ENCODE results near the gene SET.

The SET gene

GRCh38 chr9:128732576-128732975 lies 43.6 kb downstream of the SET start:
- no peak for DNase-seq

GRCh38 chr9:128733256-128733655 lies 44.2 kb downstream of the SET start:
- DNase-seq, result no peak

GRCh38 chr9:128735373-128735772 lies 46.4 kb downstream of the SET start:
- DNase-seq, result no peak

GRCh38 chr9:128742401-128742800 lies 53.4 kb downstream of the SET start:
- DNase-seq, result no peak

- no peak for DNase-seq
These were observed 54.4 kb downstream of the SET start for GRCh38 chr9:128743421-128743820.
